Activated CD4-positive, alpha-beta T cell treated with anti-CD3 and anti-CD28 coated beads, Interleukin-10, Interleukin-2, amounts not matched to agents 100 ng/mL and 50 ng/mL, durations not matched to agents 16 hours and 8 hours (primary cell): ENCODE data around the gene SELENOV.
A peak's percentile ranks its signal among the peaks of the same experiment; 100 is the strongest.

ENCODE experiments used
- DNase-seq: peaks from one replicate; pipeline ENCODE4 v3.0.0-alpha.2; 2020

SELENOV gene

GRCh38 chr19:39525205-39525604 is 10.3 kb downstream of the SELENOV start:
- DNase-seq = no peak

DNA sequence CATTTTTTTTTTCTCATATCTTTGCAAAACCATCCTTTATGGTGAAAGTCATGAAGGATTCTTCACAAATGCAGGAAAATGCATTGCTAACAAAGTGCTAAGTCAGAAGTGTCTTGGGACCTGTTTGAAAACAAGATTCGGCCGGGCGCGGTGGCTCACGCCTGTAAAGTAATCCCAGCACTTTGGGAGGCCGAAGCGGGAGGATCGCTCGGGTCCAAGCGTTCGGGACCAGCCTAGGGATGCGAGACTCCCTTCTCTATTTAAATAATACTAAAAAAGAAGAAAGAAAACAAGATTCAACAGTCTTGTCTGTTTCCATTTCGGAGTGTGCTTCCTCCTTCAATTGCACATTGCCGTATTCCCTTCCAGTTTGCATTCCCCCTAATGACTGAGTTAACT is 16.9 kb downstream of the SELENOV start:
- DNase-seq = no peak

DNA sequence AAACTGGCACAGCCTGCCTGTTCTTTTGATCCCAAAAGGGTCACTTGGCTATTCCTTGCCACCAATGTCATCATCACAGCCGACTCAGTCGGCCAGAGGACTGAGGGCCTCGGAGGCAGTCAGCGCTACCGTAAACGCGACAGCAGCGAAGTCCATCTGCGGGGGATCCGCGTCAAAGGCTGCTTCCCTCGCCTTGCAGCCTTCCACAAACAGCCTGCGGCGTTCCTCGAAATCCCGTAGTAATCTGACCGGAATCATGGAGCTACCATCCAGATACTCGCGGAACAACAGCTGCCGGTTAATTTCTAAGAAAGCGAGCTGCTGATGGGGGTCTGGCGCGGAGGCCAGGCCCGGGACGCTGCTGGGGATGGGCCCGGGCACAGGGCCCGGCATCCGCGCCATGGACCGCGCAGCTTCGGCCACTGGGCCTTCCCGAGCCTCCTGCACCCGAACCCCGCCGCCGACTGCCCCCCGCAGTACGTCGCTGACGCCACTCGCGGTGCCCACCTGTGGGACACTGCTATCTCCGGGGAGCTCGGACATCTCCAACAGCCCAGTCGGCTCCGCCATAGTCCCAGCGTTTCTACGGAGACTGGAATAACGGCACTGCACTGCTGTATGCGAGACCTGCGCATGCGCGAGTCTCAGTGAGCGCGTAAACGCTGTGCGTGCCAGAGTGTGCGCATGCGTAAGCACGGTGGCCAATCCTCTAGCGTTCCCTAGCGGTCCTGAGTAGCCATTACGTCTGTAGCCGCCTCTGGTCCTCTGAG is 17.5 kb downstream of the SELENOV start, which contains the start of gene EID2B:
TSS of gene EID2B (minus strand) at position 620 of the 770 bp plus-strand sequence. CDS start at position 570, 50 bp downstream.
- peak; percentile 97 for DNase-seq

DNA sequence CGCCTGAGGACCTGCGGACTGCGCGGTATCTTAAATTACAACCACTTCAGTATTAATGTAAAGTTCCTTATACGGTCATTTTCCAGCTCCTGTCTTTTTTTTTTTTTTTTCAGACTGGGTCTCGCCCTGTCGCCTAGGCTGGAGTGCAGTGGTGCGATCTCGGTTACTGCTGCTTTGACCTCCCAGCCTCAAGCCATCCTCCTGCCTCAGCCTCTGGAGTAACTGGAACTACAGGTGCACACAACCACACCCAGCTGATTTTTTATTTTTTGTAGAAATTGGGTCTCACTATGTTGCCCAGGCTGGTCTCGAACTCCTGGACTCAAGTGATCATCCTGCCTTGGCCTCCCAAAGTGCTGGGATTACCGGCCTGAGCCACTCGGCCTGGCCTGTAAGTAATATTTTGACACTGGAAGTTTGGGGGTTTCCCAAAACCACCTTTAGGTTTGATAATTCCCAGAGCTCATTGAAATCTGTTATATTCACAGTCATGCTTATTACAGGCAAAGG is 18.1 kb downstream of the SELENOV start:
- DNase-seq = no peak

- no peak for DNase-seq
These were observed 18.9 kb downstream of the SELENOV start for GRCh38 chr19:39533791-39534190.

GRCh38 chr19:39539165-39539517 is 24.2 kb downstream of the SELENOV start:
- DNase-seq = peak; percentile 33

DNA sequence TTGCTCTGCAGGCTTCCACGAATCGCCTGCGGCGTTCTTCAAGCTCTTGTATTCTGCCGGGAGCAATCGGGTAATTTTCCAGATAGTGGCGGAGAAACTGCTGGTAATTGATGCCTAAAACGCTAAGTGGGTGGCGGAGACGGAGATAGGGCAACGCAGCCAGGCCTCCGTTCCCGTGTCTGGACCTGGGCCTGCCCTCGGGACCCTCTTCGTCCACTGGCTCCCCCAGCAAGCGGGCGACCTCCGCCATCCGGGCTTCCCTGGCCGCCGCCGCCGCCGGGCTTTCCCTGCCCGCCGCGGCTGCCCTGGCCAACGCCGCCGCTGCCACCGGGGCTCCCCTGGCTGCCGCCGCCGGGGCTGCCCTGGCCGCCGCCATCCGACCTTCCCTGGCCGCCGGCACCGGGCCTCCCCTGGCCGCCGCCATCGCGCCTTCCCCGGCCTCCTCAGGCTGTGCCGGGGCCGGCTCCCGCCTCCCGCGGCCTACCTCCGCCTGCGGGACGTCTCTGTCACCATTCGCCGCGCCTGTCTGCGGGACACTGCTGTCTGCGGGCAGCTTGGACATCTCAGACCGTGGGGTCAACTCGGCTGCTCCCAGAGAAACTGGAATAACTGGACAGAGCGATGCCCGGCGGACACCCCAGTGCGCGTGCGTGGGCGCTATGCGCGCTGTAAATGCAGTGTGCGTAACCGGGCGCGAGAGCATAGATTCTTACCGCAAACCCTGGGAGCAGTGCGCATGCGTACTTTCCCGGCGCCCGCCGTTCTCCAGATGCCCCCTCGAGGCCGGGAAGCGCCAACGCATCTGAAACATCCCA is 24.8 kb downstream of the SELENOV start, which contains the start of gene EID2:
TSS of gene EID2 (minus strand) at position 644 of the 815 bp plus-strand sequence. CDS start at position 562, 82 bp downstream.
- DNase-seq = peak; percentile 95

DNA sequence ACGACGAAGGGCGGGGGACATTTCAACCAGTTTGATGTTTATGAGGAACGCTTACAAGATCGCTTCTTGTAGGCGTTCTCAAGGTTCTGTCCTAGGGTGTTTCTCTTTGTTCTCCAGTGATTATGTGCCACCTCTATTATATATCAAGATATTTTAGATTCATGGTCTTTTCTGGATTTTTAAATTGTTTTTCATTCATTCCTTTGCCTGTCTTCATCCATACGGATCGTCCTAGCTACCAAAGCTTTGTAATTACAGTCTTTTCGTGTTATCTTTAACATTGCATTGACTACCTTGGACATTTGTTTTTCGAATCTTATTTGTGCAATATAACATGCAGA is 25.4 kb downstream of the SELENOV start:
- DNase-seq = no peak

GRCh38 chr19:39542206-39542605 is 27.3 kb downstream of the SELENOV start:
- no peak for DNase-seq

DNA sequence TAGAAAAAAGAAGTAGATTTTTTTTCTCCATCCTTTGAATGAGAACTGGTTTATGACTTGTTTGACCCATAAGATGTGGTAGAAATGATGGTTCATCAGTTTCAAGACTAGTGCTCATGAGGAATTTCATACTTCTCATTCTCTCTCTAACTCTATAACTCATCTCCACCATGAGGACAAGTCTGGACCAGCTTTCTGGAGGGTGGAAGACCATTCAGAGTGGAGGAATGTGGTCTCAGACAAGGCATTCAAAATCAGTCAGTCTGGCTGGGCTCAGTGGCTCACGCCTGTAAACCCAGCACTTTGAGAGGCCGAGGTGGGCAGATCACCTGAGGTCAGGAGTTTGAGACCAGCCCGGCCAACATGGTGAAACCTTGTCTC is 28.5 kb downstream of the SELENOV start:
- no peak for DNase-seq

DNA sequence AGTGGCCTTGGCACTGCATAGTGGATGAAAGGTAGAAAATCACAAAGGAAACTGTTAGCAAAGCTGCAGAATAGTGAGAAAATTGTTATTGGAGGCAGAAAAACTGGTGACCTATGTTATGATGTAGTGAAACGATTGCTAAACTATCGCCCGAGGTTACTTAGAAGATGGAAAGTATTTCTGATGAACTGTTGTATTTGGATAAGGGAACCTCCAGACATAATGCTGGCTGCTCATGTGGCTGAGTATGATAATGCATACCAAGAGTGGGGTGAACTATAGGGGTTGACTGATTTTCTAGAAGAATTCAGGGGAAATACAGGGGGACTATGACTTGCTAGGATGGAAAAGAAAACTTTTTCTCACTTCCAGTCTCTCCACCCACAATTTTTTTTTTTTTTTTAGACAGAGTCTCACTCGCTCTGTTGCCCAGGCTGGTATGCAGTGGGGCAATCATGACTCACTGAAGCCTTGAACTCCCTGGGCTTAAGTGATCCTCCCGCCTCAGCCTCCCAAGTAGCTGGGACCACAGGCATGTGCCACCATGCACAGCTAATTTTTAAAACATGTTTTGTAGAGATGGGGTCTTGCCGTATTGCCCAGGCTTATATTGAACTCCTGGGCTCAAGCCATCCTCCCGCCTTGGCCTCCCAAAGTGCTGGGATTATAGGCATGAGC is 29.4 kb downstream of the SELENOV start:
- no peak for DNase-seq

DNA sequence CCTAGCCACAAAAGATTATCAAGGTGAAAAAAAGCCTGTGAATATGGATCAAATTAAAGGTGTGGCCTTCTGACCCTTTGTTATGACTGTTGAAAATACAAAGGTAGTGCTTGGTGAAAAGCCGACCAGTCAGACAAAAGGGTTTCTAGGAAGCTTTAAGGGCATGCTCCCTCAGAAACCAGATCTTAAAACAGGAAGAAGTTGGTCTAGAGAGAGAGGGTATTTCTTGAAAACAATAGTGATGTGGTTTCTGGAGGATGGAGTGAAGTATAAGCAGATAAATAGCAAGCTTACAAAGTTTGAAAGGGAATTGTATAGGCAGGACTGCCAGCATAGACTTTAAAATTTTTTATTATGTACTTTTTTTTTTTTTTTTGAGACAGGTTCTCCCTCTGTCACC is 30.0 kb downstream of the SELENOV start:
- DNase-seq = no peak

DNA sequence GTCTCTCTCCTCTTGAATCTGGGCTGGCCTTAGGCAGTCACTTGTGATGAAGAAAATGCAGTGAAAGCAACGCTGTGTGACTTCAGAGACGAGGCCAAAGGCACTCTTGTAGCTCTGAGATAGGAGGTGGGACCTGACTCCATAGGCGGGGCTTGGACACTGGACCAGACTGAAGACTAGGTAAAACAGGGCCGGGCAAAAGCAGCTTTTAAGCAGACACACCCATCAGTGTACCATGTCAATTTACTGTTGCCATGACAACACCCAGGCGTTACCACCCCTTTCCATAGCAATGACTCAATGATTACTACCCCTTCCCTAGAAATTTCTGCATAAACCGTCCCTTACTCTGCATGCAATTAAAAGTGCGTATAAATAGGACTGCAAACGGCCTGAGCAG is 31.7 kb downstream of the SELENOV start:
- DNase-seq = no peak

DNA sequence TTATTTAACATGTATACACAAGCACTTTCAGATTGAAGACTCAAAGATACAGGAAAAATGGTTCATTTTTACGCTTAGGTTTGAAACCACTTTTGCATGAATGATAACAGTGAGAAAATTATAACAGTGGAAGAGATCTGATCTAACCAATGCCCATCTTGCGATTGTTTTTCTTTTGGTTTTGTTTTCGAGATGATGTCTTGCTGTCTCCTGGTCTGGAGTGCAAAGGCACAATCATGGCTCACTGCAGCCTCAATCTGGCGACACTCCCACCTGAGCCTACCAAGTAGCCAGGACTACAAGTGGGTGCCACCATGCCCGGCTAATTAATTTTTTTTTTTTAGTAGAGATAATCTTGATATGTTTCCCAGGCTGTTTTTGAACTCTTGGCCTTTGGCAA is 35.3 kb downstream of the SELENOV start:
- no peak for DNase-seq

DNA sequence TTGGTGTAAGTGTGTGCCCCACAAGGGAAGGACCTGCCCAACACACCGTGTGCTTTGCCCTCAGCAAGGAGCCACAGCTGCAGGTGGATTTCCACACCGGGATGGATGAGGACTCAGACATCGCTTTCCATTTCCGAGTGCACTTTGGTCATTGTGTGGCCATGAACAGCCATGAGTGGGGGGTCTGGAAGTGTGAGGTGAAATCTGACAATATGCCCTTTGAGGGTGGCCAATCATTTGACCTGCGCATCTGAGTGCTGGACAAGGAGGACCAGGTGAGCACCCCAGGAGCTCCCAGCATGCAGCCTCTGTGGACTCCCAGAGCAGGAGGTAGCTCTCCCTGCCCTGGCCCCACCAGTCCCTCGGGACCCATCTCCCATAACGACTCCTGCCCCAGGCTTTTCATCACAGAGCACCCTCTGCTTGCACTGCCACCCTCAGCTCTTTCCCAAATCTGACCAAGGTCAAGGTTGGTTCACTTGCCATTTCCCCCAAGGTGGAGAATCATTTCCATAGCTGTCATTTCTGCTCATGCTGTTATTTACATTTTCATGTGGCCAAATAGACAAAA is 38.2 kb downstream of the SELENOV start:
- no peak for DNase-seq

- no peak for DNase-seq
These were observed 39.9 kb downstream of the SELENOV start for GRCh38 chr19:39554701-39555311.

DNA sequence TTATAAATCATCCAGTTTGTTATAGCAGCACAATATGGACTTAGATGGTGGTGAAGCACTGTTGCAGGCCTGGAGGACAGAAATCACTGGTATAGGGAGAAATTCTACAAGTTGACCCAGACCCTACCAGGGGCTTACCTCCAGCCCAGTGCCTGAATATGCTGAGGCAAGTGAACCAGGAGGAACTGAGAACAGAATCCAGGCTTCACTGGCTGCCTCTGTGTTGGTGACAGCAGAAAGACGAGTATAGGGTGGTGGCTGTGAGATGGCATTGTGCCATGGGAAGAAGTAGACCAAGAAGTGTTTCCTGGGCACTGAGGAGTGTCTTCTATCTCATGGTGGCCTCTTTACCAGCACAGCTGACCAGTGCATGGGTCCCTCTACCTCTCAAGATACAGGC is 40.9 kb downstream of the SELENOV start:
- DNase-seq = no peak

GRCh38 chr19:39557811-39558623 is 43.1 kb downstream of the SELENOV start:
- DNase-seq = peak; percentile 36

- DNase-seq = peak; percentile 31
These were observed 43.7 kb downstream of the SELENOV start for GRCh38 chr19:39558624-39559117.

DNA sequence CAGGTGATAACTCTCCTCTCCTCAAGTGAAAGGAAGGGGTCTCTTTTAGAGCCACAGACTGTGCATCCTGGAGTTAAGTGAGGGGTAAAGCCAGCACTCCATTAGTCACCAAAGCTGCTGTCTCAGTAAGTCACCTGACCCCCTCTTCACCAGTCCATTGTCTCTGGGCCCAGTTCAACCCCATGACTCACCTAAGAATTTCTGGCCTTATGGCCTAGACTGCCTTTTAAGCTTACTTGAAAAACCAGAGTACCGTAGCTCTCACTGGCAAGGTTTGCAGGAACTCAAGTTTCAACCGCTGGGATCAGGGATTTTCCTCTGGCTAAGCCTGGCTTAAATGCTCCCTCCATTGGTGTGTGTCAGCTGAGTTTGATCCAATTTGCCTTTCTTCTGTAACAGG is 48.5 kb downstream of the SELENOV start:
- no peak for DNase-seq

DNA sequence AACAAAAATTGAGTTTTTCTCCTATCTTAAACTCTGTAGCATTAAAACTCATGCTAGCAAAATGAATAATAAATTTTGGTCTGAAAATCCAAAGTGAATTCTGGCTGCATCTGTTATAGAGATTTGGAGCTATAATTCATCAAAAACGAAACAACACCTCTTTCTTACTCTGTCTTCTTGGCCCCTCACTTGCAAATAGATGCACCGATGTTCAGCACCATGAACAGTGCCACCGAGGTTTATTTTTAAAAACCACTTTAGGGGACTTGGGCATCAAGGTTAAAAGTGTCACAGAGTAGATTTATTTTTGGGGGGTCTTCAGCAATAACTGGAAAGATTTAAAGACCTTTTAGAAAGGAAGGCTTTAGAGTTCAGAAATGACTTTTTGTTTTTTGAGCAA is 51.1 kb downstream of the SELENOV start:
- DNase-seq = no peak

GRCh38 chr19:39568604-39569003 is 53.7 kb downstream of the SELENOV start:
- DNase-seq = peak; percentile 18
